WTC11 (cell line): ENCODE measurements around the gene FAM53B. TPM values are rescaled to one million over a fixed set of nuclear protein-coding genes. Genes with fewer than 3 reads are reported as not detected.
A peak's percentile ranks its signal among the peaks of the same experiment; 100 is the strongest.
"Not testable (repeated sequence)": the region's sequence is repeated elsewhere in the genome, so short reads cannot be mapped to it uniquely, and the experiment has no call there.

Source experiments
- ATAC-seq: fragments of 200-7000 bp; cut with Tn5 transposase; 2 replicates; pipeline ENCODE4 v1.10.0; 2021; ENCODE audit warnings: mild to moderate bottlenecking, moderate library complexity
- CTCF ChIA-PET: fragments of 300-600 bp; sonication (Branson Sonifier 250); formaldehyde crosslinking; loops from one replicate; lab custom pipeline; 2021; ENCODE audit warnings: antibody characterized with exemption; lab: Charles Lee
- POLR2A ChIA-PET: fragments of 350-600 bp; sonication (Branson Sonifier 250); formaldehyde crosslinking; loops from one replicate; lab custom pipeline; 2021; ENCODE audit warnings: antibody characterized with exemption; lab: Charles Lee
- DNase-seq: peaks from one replicate; pipeline ENCODE4 v3.0.0; 2021; ENCODE audit warnings: low spot score
- H3K27ac Mint-ChIP-seq: 2 replicates; pipeline ENCODE4 v1.8.0; 2021; ENCODE audit warnings: mixed read lengths
- H3K27me3 Mint-ChIP-seq: 2 replicates; pipeline ENCODE4 v1.8.0; 2021; ENCODE audit warnings: low read depth, mild to moderate bottlenecking, moderate library complexity, mixed read lengths
- H3K36me3 Mint-ChIP-seq: 2 replicates; pipeline ENCODE4 v1.8.0; 2021; ENCODE audit warnings: mixed read lengths
- H3K4me1 Mint-ChIP-seq: 2 replicates; pipeline ENCODE4 v1.8.0; 2022; ENCODE audit warnings: mixed read lengths
- H3K4me3 Mint-ChIP-seq: 2 replicates; pipeline ENCODE4 v1.8.0; 2021; ENCODE audit warnings: mild to moderate bottlenecking, moderate library complexity, mixed read lengths
- H3K9me3 Mint-ChIP-seq: 2 replicates; pipeline ENCODE4 v1.8.0; 2021; ENCODE audit warnings: mixed read lengths
- CREB1 ChIP-seq: sonication (generic); formaldehyde crosslinking; IDR thresholded peaks from 2 replicates; pipeline ENCODE4 v1.8.0; 2023; ENCODE audit warnings: mild to moderate bottlenecking, missing genetic modification reagents
- ETV6 ChIP-seq: sonication (generic); formaldehyde crosslinking; IDR thresholded peaks from 2 replicates; pipeline ENCODE4 v1.8.1; 2022; ENCODE audit warnings: mild to moderate bottlenecking, missing genetic modification reagents
- GABPB1 ChIP-seq: sonication (generic); formaldehyde crosslinking; IDR thresholded peaks from 2 replicates; pipeline ENCODE4 v1.8.1; 2023; ENCODE audit warnings: mild to moderate bottlenecking, missing genetic modification reagents
- HMGA2 ChIP-seq: fragments of 250-450 bp; sonication (Bioruptor Pico); IDR thresholded peaks from 2 replicates; pipeline ENCODE4 v1.4.0; 2021; ENCODE audit warnings: mild to moderate bottlenecking, moderate library complexity
- IRF2 ChIP-seq: sonication (generic); formaldehyde crosslinking; IDR thresholded peaks from 2 replicates; pipeline ENCODE4 v1.8.0; 2022; ENCODE audit warnings: low read depth, missing genetic modification reagents, borderline replicate concordance
- JAZF1 ChIP-seq: fragments of 250-450 bp; sonication (Bioruptor Pico); IDR thresholded peaks from 2 replicates; pipeline ENCODE4 v1.9.0; 2021; ENCODE audit warnings: moderate library complexity, mild to moderate bottlenecking, inconsistent platforms
- MXD4 ChIP-seq: fragments of 250-450 bp; sonication (Bioruptor Pico); IDR thresholded peaks from 2 replicates; pipeline ENCODE4 v1.8.0; 2021; ENCODE audit warnings: mild to moderate bottlenecking, moderate library complexity, borderline replicate concordance
- NR2C2 ChIP-seq: sonication (generic); formaldehyde crosslinking; IDR thresholded peaks from 2 replicates; pipeline ENCODE4 v1.8.0; 2022; ENCODE audit warnings: mild to moderate bottlenecking, missing genetic modification reagents
- OVOL2 ChIP-seq: fragments of 250-450 bp; sonication (Bioruptor Pico); IDR thresholded peaks from 2 replicates; pipeline ENCODE4 v1.9.0; 2021; ENCODE audit warnings: mild to moderate bottlenecking, borderline replicate concordance
- TEAD1 ChIP-seq: sonication (generic); formaldehyde crosslinking; IDR thresholded peaks from 2 replicates; pipeline ENCODE4 v1.8.0; 2022; ENCODE audit warnings: mild to moderate bottlenecking, missing genetic modification reagents
- ZBTB21 ChIP-seq: sonication (generic); formaldehyde crosslinking; IDR thresholded peaks from 2 replicates; pipeline ENCODE4 v1.8.1; 2023; ENCODE audit warnings: mild to moderate bottlenecking, missing genetic modification reagents, borderline replicate concordance
- ZNF396 ChIP-seq: fragments of 250-450 bp; sonication (Bioruptor Pico); IDR thresholded peaks from 2 replicates; pipeline ENCODE4 v1.8.0; 2021; ENCODE audit warnings: mild to moderate bottlenecking, moderate library complexity, borderline replicate concordance
- total RNA-seq: library from RNA; stranded (reverse); gene quantifications from 3 replicates; pipeline ENCODE4 v1.2.3, GENCODE V29; 2021
- TF ChIP-seq, protein P1 (sequence below): sonication (generic); formaldehyde crosslinking; IDR thresholded peaks from 2 replicates; pipeline ENCODE4 v1.8.0; 2023; ENCODE audit warnings: mild to moderate bottlenecking, missing genetic modification reagents
- TF ChIP-seq, protein P2 (sequence below): sonication (generic); formaldehyde crosslinking; IDR thresholded peaks from 2 replicates; pipeline ENCODE4 v1.8.0; 2023; ENCODE audit warnings: missing genetic modification reagents, mild to moderate bottlenecking, borderline replicate concordance
- TF ChIP-seq, protein P3 (sequence below): sonication (generic); formaldehyde crosslinking; IDR thresholded peaks from 2 replicates; pipeline ENCODE4 v1.8.1; 2022; ENCODE audit warnings: mild to moderate bottlenecking, moderate library complexity, missing genetic modification reagents
- TF ChIP-seq, protein P4 (sequence below): sonication (generic); formaldehyde crosslinking; IDR thresholded peaks from 2 replicates; pipeline ENCODE4 v1.8.0; 2022; ENCODE audit warnings: mild to moderate bottlenecking, missing genetic modification reagents
- TF ChIP-seq, protein P5 (sequence below): sonication (generic); formaldehyde crosslinking; IDR thresholded peaks from 2 replicates; pipeline ENCODE4 v1.8.0; 2022; ENCODE audit warnings: mild to moderate bottlenecking, missing genetic modification reagents
- TF ChIP-seq, protein P6 (sequence below): fragments of 200-600 bp; IDR thresholded peaks from 2 replicates; pipeline ENCODE4 v1.8.0; 2022; ENCODE audit warnings: antibody characterized with exemption

Gene FAM53B
- total RNA-seq, 1 experiment from 2014 or later = 21.3 TPM

DNA sequence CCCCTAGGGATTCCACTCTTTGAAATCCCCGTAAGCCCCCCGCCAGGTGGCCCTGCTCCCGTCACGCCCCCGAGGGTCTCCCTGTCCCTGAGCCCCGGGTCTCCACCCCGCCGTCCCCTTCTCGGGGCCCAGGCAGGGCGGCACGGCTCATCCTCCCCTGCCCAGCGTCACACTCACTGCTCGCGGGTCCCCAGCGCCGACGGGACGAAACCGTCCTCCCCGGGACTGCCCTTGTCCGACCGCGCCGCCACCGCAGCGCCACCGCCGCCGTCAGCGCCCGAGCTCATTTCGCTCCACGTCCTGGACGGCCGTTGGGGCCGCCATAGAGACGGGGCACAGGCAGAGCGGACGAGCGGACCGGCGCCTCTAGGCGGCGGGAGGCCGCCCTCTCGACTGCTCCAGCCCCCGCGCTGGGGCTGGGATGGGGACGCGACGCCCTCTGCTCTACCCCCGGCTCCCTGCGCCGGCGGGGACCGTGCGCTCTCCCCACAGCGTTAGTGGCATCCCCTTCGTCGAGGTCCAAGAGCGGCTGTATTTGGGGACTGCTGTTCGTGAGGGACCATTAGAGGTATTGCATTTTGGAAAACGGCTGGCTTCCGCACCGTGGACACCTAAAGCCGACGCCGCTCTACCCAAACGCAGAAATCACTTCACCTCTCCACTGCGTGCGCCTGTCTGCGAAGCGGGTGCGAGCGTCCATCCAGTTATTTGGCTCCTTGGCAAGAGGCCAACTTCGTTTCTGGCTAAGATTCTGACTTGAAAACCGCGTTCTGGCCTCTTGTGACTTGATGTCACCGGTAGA lies 47.6 kb upstream of the FAM53B start, which contains the start of gene EEF1AKMT2 (continued):
- TF ChIP-seq NR2C2 (CRISPR knock-in tag) (0 out of 2 replicates have a peak, but pooled peaks have one; percentile 28), TEAD1 (CRISPR knock-in tag) (peak; percentile 48), IRF2 (CRISPR knock-in tag) (no peak)

DNA sequence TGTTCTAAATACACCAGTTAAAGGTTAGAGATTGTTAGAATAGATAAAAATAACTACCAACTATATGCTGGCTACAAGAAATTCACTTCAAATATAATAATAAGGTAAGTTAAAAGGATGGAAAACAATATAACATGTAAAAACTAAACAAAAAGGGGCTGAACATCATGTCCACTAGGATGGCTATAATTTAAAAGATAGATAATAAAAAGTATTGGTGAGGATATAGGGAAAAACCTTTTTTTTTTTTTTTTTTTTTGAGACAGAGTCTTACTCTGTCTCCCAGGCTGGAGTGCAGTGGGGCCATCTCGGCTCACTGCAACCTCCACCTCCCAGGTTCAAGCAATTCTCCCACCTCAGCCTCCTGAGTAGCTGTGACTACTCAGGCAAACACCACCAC lies 38.7 kb upstream of the FAM53B start:
- CTCF ChIA-PET = interaction anchor here (1.5 kb wide), 1 partner anchor 8 kb away, joined by 7 read pairs; the partner anchor contains the start of gene EEF1AKMT2
- POLR2A ChIA-PET, H3K4me3 Mint-ChIP-seq, DNase-seq, H3K4me1 Mint-ChIP-seq, ATAC-seq, H3K9me3 Mint-ChIP-seq, H3K27me3 Mint-ChIP-seq, H3K27ac Mint-ChIP-seq: not testable (repeated sequence)
- H3K36me3 Mint-ChIP-seq = peaks cover 45% of the 10 kb centered on the region

DNA sequence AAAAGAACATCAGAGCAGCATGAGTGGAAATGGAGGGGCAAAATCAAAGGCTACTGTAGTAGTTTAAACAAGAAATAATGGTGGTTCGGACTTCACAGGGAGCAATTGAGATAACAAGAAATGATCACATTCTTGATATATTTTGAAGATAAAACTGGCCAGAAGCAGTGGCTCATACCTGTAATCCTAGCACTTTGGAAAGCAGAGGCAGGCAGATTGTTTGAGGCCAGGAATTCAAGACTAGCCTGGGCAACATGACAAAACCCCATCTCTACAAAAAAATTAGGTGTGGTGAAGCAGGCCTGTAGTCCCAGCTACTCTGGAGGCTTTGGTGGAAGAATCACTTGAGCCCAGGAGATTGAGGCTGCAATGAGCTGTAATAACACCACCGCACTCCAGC lies 24.6 kb upstream of the FAM53B start:
- Mint-ChIP-seq H3K27me3 (no peaks in the 10 kb centered on the region), H3K27ac (no peak overlapping the region), H3K4me3 (no peak overlapping the region), H3K36me3 (peaks cover 47% of the 10 kb centered on the region), H3K9me3 (peaks cover 8% of the 10 kb centered on the region; the same call in 1 of the 2 replicates), H3K4me1 (no peaks in the 10 kb centered on the region)
- ChIA-PET CTCF (no interaction called here), POLR2A (no interaction called here)
- ATAC-seq (no peak), DNase-seq (no peak)
- no peak for TF ChIP-seq CREB1 (CRISPR knock-in tag)
- no peak for TF ChIP-seq ETV6
- TF ChIP-seq MXD4 = no peak
- no peak for TF ChIP-seq JAZF1 (CRISPR knock-in tag)
- no peak for TF ChIP-seq HMGA2 (CRISPR knock-in tag)
- TF ChIP-seq, protein P1, sequence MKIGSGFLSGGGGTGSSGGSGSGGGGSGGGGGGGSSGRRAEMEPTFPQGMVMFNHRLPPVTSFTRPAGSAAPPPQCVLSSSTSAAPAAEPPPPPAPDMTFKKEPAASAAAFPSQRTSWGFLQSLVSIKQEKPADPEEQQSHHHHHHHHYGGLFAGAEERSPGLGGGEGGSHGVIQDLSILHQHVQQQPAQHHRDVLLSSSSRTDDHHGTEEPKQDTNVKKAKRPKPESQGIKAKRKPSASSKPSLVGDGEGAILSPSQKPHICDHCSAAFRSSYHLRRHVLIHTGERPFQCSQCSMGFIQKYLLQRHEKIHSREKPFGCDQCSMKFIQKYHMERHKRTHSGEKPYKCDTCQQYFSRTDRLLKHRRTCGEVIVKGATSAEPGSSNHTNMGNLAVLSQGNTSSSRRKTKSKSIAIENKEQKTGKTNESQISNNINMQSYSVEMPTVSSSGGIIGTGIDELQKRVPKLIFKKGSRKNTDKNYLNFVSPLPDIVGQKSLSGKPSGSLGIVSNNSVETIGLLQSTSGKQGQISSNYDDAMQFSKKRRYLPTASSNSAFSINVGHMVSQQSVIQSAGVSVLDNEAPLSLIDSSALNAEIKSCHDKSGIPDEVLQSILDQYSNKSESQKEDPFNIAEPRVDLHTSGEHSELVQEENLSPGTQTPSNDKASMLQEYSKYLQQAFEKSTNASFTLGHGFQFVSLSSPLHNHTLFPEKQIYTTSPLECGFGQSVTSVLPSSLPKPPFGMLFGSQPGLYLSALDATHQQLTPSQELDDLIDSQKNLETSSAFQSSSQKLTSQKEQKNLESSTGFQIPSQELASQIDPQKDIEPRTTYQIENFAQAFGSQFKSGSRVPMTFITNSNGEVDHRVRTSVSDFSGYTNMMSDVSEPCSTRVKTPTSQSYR (CRISPR knock-in tag) = no peak
- TF ChIP-seq, protein P2, sequence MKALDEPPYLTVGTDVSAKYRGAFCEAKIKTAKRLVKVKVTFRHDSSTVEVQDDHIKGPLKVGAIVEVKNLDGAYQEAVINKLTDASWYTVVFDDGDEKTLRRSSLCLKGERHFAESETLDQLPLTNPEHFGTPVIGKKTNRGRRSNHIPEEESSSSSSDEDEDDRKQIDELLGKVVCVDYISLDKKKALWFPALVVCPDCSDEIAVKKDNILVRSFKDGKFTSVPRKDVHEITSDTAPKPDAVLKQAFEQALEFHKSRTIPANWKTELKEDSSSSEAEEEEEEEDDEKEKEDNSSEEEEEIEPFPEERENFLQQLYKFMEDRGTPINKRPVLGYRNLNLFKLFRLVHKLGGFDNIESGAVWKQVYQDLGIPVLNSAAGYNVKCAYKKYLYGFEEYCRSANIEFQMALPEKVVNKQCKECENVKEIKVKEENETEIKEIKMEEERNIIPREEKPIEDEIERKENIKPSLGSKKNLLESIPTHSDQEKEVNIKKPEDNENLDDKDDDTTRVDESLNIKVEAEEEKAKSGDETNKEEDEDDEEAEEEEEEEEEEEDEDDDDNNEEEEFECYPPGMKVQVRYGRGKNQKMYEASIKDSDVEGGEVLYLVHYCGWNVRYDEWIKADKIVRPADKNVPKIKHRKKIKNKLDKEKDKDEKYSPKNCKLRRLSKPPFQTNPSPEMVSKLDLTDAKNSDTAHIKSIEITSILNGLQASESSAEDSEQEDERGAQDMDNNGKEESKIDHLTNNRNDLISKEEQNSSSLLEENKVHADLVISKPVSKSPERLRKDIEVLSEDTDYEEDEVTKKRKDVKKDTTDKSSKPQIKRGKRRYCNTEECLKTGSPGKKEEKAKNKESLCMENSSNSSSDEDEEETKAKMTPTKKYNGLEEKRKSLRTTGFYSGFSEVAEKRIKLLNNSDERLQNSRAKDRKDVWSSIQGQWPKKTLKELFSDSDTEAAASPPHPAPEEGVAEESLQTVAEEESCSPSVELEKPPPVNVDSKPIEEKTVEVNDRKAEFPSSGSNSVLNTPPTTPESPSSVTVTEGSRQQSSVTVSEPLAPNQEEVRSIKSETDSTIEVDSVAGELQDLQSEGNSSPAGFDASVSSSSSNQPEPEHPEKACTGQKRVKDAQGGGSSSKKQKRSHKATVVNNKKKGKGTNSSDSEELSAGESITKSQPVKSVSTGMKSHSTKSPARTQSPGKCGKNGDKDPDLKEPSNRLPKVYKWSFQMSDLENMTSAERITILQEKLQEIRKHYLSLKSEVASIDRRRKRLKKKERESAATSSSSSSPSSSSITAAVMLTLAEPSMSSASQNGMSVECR (CRISPR knock-in tag) = no peak
- TF ChIP-seq, protein P3, sequence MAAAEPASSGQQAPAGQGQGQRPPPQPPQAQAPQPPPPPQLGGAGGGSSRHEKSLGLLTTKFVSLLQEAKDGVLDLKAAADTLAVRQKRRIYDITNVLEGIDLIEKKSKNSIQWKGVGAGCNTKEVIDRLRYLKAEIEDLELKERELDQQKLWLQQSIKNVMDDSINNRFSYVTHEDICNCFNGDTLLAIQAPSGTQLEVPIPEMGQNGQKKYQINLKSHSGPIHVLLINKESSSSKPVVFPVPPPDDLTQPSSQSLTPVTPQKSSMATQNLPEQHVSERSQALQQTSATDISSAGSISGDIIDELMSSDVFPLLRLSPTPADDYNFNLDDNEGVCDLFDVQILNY = no peak
- TF ChIP-seq, protein P4, sequence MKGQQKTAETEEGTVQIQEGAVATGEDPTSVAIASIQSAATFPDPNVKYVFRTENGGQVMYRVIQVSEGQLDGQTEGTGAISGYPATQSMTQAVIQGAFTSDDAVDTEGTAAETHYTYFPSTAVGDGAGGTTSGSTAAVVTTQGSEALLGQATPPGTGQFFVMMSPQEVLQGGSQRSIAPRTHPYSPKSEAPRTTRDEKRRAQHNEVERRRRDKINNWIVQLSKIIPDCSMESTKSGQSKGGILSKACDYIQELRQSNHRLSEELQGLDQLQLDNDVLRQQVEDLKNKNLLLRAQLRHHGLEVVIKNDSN (CRISPR knock-in tag) = no peak
- TF ChIP-seq, protein P5, sequence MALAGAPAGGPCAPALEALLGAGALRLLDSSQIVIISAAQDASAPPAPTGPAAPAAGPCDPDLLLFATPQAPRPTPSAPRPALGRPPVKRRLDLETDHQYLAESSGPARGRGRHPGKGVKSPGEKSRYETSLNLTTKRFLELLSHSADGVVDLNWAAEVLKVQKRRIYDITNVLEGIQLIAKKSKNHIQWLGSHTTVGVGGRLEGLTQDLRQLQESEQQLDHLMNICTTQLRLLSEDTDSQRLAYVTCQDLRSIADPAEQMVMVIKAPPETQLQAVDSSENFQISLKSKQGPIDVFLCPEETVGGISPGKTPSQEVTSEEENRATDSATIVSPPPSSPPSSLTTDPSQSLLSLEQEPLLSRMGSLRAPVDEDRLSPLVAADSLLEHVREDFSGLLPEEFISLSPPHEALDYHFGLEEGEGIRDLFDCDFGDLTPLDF (CRISPR knock-in tag) = no peak
- no peak for TF ChIP-seq ZBTB21 (CRISPR knock-in tag)
- TF ChIP-seq GABPB1 = no peak
- TF ChIP-seq, protein P6, sequence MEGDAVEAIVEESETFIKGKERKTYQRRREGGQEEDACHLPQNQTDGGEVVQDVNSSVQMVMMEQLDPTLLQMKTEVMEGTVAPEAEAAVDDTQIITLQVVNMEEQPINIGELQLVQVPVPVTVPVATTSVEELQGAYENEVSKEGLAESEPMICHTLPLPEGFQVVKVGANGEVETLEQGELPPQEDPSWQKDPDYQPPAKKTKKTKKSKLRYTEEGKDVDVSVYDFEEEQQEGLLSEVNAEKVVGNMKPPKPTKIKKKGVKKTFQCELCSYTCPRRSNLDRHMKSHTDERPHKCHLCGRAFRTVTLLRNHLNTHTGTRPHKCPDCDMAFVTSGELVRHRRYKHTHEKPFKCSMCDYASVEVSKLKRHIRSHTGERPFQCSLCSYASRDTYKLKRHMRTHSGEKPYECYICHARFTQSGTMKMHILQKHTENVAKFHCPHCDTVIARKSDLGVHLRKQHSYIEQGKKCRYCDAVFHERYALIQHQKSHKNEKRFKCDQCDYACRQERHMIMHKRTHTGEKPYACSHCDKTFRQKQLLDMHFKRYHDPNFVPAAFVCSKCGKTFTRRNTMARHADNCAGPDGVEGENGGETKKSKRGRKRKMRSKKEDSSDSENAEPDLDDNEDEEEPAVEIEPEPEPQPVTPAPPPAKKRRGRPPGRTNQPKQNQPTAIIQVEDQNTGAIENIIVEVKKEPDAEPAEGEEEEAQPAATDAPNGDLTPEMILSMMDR = no peak
- no peak for TF ChIP-seq OVOL2 (CRISPR knock-in tag)
- TF ChIP-seq ZNF396 (CRISPR knock-in tag) = no peak
